HG03159 (cell line): ENCODE results near the gene C1RL.
A peak's percentile ranks its signal among the peaks of the same experiment; 100 is the strongest.

Experiments used
- ATAC-seq: cut with Tn5 transposase; IDR thresholded peaks from one replicate; pipeline ENCODE4 v1.9.1; 2021; ENCODE audit warnings: mild to moderate bottlenecking, moderate library complexity; ENCODE audit not compliant: unreplicated experiment

Gene C1RL, protein sequence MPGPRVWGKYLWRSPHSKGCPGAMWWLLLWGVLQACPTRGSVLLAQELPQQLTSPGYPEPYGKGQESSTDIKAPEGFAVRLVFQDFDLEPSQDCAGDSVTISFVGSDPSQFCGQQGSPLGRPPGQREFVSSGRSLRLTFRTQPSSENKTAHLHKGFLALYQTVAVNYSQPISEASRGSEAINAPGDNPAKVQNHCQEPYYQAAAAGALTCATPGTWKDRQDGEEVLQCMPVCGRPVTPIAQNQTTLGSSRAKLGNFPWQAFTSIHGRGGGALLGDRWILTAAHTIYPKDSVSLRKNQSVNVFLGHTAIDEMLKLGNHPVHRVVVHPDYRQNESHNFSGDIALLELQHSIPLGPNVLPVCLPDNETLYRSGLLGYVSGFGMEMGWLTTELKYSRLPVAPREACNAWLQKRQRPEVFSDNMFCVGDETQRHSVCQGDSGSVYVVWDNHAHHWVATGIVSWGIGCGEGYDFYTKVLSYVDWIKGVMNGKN

DNA sequence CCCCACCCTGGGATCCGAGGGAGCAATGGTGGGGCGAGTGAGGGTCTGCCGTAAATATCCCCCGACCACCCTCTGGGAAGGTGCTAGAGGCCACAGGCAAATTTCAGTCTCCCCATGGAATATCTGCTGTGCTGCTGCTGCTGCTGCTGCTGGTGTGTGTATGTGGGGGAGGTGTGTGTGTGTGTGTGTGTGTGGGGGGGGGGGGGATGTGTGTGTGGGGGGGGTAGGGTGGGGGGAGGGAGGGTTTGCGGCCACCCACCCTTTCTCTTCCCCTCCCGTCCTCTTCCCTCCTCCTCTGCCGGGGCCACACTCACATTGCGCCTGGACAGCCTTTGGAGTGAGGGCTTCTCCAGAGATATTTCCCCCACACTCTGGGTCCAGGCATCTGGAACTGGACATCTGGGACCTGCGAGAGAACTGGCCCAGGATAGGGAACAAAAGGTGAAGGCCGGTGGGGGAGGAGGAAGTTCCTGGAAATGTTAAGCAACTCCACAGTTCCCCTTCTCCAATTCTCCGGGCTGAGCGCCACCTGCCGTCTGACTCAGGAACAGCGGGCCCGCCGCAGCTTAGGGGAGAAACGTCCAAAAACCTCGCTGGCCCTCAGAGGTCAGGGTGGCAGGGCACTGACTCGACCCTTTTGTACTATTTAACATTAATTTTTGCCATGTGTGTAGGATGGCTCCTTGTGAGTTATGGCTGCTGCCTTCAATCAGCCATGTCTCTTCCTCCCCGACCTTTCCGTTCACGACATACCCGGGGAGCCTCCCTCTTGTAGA, at the start of gene C1RL:
Gene C1RL, minus strand, starts transcription at position 419 of the 776 bp plus-strand sequence. Its CDS starts 34 bp downstream, at position 385.
- peak; percentile 34 for ATAC-seq

DNA sequence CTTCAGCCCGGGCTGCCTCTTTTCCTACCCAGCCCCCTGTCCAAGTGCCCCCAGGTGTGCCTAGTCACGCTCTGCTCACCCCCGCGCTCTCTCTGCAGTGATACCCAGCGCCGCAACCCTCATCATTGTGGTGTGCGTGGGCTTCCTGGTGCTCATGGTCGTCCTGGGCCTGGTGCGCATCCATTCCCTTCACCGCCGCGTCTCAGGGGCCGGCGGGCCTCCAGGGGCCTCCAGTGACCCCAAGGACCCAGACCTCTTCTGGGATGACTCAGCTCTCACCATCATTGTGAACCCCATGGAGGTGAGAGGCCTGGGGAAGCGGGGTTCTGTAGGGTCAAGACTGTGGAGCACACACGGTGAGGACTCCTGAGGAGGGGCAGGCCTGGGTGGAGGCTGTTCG, 48.4 kb upstream of the C1RL start:
- no peak for ATAC-seq

DNA sequence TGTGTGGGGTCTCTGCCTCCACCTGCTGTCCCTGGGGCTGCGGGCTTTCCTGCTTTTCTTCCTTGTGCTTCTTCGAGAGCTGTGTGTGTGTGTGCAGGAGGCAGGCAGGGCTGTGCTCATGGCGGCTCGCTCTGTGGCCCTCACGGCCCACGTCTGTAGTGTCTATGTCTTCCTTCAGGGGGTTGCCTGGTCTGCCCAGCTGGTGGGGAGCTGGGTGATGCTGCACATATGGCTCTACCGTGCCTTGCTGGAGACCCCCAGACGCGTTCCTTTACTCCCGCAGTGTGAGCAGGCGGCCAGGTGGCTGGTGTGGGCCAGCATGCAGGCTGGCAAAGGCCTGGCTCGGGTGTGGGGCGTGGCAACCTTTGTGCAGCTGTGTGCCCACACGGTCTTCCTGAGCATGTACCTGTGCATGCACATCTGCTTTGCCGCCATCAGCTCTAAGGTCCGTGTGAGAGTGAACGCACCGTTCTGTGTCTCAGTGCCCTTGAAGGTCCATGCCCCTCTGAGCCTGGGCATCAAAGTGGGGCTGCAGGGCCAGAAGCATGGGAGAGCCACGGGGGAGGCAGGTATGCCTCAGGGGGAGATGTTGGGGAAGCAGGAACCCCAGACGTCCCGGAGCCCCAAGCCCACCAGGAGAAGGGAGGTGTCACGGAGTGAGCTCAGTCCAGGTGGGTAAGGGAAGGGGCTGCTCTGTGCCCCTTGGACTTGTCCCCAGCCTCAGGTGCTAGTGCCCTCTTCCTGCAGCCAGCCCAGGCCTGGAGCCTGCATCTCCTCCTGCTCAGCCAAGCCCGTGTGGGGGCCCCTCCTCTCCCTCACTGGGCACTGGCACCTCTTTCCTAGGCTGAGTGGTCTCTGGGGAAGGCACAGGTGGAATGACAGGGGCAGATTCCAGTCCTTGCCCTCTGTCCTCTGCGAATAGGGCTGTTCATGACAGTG, 47.5 kb upstream of the C1RL start:
- no peak for ATAC-seq

DNA sequence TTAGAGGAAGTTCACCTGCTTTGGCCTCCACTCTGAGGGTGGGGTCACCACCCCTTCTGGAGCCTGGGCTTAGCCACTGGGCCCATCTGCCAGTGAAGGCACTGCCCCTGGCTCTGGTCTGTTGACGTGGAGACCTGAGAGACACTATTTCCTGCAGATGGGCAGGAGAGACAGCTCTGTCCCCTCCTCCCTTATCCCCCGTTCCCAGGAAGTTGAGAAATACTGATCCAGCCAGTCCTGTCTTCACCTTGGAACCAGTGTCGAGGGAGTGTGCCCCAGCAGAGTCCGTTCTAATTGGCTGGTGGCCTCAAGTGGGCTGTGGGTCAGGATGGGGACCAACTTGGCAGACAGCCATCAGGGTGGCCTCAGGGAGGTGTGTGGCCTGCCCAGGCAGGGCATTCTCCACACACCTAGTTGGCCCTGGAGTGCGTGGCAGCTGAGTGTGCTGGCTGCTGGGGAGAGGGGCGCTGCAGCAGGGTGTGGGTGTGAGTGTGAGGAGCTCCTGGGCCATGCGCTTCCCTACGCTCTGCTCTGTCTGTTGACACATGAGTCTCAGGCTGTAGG, 46.5 kb upstream of the C1RL start:
- no peak for ATAC-seq

DNA sequence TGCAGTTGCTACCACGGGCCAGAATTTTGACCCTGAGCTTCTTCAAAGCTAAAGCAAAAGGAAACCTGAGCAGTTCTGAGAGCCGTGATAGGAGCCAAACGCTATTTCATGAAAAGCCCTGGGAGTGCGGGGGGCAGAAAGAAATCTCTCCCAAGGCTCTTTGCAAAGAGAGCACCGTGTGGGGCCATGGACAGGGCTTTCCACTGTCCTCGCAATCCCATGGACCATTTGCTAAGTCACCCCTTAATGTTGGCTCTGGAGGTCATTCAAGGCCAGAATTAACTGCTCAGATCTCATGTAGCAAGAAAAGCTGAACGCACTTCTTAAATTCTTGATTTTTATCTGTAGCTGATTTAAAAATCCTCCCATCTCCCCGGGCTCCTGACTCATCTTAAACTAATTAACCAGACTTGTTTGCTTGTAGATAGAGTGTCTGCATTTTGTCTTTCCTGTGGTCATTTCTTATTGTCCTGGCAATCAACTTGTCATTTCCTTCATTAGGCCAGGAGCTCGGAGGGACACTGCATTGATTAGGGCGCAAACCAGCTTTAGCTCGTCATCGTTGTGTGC, 46.0 kb upstream of the C1RL start:
- no peak for ATAC-seq

DNA sequence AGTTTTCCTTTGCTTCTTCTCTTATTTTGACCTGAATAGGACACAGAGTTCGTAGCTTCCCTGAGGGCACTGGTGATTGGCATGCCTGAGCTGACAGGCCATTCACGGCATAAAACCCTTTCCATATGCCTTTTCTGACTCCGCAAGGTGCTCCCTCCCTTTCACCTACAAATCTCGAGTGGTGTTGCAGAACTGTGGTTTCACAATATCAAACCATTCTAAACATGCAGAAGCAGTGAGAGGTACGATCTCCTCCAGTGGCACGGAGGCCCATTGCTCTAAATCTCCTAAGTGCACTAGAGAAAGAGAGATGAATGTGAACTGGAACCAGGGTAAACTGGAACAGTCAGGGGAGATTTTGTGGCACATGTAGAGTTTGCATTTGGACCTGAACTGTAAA, 45.0 kb upstream of the C1RL start:
- ATAC-seq = no peak

DNA sequence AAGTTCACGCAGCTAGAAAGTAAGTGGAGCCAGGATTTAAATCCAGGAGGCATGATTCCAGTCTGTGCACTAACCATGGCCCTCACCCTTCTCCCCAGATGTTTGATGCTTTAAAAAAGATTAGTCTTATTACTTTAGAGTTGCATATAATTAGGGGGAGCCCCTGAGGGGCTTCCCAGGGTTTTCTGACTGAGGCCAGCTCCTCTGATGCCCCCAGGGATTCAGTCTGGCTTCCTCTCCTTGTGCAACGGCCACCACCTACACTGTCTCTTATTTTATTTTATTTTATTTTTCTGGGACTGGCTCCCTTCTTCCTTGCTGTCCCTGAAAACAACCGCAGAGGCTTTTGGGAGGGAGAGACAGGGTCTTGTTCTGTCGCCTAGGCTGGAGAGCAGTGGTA, 43.8 kb upstream of the C1RL start:
- ATAC-seq = no peak

DNA sequence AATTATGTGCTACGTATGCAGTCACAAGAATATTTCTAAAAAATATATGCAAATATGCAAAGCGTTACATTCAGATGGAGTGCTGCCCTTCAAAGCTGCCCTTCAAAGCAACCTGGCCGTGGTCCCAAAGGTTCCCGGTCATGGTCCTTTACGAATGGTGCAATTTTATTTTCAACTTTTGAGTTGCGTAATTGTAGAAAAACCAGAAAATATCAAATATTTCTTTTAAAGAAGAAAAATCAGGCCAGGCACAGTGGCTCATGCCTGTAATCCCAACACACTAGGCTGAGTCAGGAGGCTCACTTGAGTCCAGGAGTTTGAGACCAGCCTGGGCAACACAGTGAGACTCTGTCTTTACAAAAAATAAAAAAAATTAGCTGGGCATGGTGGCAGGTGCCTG, 42.5 kb upstream of the C1RL start:
- no peak for ATAC-seq

DNA sequence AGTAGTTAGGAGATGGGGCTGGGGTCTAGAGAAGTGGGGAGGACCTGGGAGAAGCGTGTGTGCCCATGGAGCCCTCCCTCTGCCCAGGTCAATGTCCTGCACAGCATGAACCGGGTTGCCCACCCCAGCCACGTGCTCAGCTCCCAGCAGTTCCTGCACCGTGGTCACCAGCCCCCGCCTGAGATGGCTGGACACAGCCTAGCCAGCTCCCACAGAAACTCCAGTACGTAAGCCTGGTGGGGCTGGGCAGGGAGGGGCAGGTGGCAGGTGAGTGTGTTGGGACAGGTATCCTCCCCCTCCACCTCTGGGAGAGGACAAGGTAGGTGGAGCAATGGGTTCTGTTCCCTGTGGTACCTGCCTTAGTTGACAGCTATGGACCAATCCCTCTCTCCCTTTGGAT, 41.8 kb upstream of the C1RL start:
- ATAC-seq = no peak

DNA sequence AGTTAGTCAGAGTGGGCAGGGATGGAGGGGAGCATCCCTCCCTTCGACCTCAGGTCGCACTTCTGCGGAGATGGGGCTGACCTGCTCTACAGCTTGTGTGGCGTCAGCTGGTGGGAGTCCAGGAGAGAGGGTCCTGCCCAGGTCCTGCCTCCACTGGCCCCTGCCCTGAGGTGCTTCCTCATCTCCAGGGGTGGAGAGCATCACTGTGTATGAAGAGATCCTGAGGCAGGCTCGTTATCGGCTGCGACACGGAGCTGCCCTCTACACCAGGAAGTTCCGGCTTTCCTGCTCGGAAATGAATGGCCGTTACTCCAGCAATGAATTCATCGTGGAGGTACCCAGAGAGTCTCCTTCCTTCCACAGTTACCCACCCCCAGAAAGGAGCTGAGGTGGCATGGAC, 41.3 kb upstream of the C1RL start:
- ATAC-seq = no peak

DNA sequence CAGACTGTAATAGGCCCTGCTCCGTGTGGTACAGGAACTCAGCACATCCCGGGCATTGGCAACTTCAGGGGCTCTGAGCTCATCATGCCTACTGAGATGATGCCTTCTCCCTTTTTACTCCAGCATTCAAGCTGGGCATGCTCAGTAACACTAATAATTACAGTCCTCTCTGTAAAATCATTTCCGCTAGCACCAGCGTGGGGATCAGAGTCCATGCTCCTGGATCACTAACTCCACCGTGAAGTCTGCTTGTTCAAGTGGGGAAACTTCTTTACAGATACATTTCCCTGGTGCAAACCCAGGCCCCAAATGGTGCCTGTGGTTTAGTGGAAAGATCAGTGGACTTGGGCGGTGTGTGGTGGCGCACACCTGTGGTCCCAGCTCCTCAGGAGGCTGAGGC, 37.9 kb upstream of the C1RL start:
- no peak for ATAC-seq

DNA sequence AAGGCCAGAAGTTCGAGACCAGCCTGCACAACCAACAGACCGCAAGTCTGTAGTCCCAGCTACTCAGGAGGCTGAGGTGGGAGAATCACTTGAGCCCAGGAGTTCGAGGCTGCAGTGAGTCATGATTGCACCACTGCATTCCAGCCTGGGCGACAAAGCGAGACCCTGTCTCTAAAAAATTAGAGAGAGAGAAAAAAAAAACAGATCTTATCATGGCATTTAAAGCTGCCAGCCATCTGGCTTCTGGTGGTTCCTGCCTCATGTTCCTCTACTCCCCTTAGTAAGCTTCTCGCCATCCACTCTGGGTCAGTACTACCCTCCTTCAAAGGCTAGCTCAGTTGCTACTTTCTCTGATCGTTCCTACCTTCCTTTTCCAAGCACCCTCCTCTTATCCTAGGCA, 37.2 kb upstream of the C1RL start:
- no peak for ATAC-seq

DNA sequence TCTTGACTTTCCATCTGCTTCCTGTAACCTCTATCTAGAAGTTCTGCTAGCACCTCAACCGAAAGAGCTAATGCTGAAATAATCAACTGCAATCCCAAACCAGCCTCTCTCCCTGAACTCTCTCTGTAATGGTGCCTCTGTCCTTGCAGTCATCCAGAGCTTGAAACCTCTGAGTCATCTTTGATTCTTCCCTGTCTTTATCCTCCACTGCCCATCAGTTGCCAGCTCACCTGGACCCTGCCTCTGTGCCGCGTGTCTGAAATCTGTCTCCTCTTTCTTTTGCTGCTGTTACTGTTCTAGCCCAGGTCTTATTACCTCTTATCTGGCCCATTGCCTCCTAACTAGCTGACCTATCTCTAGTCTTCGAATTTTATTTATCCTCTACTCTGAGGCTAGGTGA, 36.7 kb upstream of the C1RL start:
- no peak for ATAC-seq

DNA sequence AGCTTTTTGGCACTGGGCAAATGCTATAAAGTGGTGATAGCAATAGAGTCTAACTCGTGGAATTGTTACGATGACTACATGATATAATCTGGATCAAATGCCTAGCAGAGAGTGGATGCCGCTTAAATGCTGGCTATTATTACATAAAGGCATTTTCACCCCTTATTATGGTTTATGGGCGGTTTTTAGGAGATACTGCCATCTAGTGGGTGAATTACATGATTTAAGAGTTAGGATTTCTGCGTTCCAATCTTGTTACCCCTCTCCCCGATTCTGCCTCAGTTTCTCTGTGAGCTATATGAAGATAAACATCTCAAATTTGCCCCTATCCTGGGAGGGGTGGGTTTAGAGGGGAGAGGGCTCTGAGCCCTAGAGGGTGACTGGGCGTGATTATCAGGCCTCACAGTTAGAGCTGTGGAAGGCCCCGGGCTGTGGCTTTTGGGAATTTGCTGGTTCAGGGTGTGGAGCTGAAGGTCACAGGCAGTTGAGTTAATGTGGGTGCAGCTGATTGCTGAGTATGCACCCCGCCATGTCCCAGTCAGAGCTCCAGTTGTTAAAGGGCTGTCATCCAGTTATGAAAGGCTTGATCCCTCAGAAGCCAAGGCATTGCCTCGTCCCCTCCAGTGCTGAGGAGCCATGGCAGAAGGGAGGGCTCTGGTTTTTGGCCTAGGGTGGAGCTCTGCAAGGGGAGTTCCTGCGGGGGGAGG, 35.6 kb upstream of the C1RL start:
- ATAC-seq = no peak

DNA sequence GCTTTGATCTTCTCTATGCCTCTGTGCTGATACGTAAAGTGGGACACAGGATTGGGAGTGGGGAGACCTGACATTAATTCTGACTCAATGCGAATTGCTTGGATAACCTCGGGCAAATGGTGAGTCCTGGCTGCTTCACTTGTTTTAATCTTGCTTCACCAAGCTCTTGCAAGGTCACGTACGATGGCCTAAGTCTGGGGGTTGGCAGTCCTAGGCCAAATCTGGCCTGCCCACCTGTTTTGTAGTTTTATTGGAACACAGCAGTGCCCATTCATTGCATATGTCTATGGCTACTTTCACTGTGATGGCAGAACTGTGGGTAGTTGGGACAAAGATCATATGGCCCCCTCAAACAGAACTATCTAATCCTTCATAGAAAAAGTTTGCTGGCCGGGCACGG, 34.5 kb upstream of the C1RL start:
- no peak for ATAC-seq

DNA sequence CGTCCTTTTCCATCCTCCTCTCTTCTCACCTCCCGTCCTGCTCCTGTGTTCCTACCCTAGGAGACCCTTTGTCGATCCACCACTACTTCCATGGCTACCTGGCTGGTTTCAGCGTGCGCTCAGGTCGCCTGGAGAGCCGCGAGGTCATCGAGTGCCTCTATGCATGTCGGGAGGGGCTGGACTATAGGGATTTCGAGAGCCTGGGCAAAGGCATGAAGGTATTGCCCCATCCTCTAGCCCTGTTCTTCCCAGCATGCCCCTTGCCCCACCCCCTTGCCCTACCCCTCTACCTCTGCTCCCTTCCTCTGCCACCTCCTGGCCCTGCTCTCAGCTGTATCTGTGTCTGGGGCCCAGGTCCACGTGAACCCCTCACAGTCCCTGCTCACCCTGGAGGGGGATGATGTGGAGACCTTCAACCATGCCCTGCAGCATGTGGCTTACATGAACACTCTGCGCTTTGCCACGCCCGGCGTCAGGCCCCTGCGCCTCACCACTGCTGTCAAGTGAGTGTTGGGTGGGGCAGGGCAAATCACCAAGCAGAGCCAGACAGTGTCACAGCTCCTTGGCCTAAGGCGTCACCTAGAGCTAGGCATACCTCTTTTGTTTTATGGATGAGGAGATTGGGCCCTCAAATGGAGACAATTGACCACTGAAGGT, 33.9 kb upstream of the C1RL start:
- ATAC-seq = no peak

DNA sequence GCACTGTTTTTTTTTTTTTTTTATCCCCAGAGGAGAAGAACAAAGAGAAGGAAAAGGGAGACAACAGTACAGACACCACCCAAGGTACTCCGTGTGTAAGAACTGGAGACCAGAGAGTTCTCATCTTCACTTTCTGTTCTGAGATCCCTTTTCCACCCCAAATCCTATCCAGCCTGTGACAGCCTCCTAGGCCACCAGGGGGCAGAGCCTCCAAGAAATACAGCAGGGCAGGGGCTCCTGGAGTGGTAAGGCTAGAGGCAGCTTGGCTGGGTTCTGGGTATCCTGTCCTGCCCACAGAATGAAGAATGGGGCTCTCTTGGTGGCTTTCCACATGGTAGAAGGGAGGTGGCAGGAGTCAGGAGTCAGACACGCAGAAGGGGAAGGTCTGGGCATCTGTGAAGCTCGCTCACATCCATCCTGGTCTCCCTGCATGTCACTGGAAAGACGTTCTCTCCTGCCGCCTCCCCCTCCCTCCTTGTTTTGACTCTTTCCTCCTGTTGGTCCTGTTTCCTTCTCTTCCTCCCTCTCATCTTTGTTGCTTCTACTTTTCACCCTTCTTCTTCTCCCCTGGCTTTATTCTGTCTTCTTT, 33.1 kb upstream of the C1RL start:
- no peak for ATAC-seq

DNA sequence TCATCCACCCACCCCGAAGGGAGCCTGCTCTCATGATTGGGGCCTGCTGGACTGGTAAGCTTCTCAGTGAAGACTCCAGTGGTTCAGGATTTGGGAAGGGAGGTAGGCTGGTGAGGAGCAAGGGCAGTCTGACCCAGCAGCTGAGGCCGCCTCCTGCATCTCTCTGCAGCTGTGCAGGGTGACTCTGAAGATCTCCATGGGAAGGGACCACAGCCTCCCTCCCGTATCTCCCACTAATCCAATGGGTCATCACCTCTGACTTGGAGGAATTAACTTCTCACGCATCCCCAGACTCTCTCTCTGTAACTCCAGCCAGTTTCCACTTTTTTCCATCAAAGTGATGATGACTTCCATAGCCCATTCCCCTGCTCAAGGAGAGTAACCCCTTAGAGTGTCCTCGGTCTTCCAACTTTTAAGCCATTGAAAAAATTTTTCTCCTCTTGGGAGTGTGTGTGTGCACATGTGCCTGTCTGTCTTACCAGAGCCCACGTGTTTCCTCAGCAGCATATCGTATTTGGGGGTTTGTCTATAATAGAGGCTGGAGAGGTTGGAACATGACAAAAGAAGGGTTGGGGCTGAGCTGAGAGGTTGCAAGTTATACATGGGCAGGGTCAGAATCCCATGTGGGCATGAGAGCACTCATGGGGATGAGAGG, 32.5 kb upstream of the C1RL start:
- ATAC-seq = no peak
